Measurements from ENCODE around the gene MRPL18. TPM values are rescaled to one million over a fixed set of nuclear protein-coding genes. Genes with fewer than 3 reads are reported as not detected.

Gene MRPL18
- total and polyA plus RNA-seq, 9 of the 15 experiments (the other 6 are each of a cell fraction or from before 2014, with no cell fraction given), result 149 to 456 (median 196) TPM

- H3K27ac ChIP-seq (ENCODE audit: extremely low read depth, low read depth, low read length), result no peak overlapping the region
- H3K36me3 ChIP-seq (ENCODE audit: control insufficient read depth, insufficient read depth, low read length), result no peaks in the 10 kb centered on the region
- H3K4me2 ChIP-seq (ENCODE audit: insufficient read depth, low read length), result no peak overlapping the region
- ChIA-PET POLR2A (no interaction called here), CTCF (ENCODE audit: low intra/inter-chr PET ratio) (interaction anchor here (0.5 kb wide), 1 partner anchor 12 kb away, joined by 4 read pairs; no protein-coding TSS in a partner anchor)
- no peak overlapping the region for H3K4me3 ChIP-seq
- H3K9me1 ChIP-seq (ENCODE audit: control insufficient read depth, insufficient read depth, low read length), result peaks cover 4% of the 10 kb centered on the region
- no peaks in the 10 kb centered on the region for H3K79me2 ChIP-seq (ENCODE audit: control insufficient read depth, insufficient read depth, low read length)
- no TSS peak for BruUV-seq (replicated peaks)
- 0 out of 2 replicates have a peak, but pooled peaks cover 3% of the 10 kb centered on the region for H4K20me1 ChIP-seq (replicated peaks; ENCODE audit: control insufficient read depth, insufficient read depth, low read length)
- no peaks in the 10 kb centered on the region for H3K9me3 ChIP-seq (replicated peaks; ENCODE audit: control insufficient read depth, insufficient read depth, low read depth, low read length)
- ATAC-seq (no peak), FAIRE-seq (no peak), DNase-seq (ENCODE audit: extremely low read depth in 1 of 4, low spot score in 3 of 4) (no peak)
- H3K27me3 ChIP-seq (ENCODE audit: control insufficient read depth in 2 of 2, insufficient read depth in 2 of 2, low read length in 2 of 2), result peaks cover 80 to 82% of the 10 kb centered on the region in 2 experiments
- WGBS (ENCODE audit: insufficient coverage, low coverage, missing lambda C conversion rate), result 0% methylated on average over 3 of the region's 3 CpGs
- intact Hi-C loops (cut with micrococcal nuclease) (no loop called here), in situ Hi-C loops (cut with MboI) (no loop called here)
- H2AFZ ChIP-seq (ENCODE audit: low read depth, low read length), result no peak overlapping the region
- no peak overlapping the region for H3K9ac ChIP-seq (ENCODE audit: insufficient read depth in 1 of 2, low read depth in 2 of 2, low read length in 2 of 2)
- peaks cover 0 to 8% of the 10 kb centered on the region in 2 experiments; a peak in 2 of 5 replicates for H3K4me1 ChIP-seq (replicated peaks in 1 of 2; ENCODE audit: control insufficient read depth in 2 of 2, insufficient read depth in 2 of 2, low read length in 2 of 2)
- TF ChIP-seq ZNF384 (IDR thresholded peaks at IDR 0.05; ENCODE audit: low read depth, low read length) (no peak), RNF2 (IDR thresholded peaks at IDR 0.05) (no peak), ZNF143 (CRISPR knock-in tag; IDR thresholded peaks at IDR 0.05) (no peak), ZNF140 (CRISPR knock-in tag; IDR thresholded peaks at IDR 0.05) (no peak), MECOM (CRISPR knock-in tag; IDR thresholded peaks at IDR 0.05) (no peak), KLF13 (tag; IDR thresholded peaks at IDR 0.05; ENCODE audit: borderline replicate concordance, low read depth) (no peak), ZNF444 (CRISPR knock-in tag; IDR thresholded peaks at IDR 0.05) (no peak), GTF2A2 (tag; IDR thresholded peaks at IDR 0.05) (no peak), ELF2 (CRISPR knock-in tag; IDR thresholded peaks at IDR 0.05) (no peak), ZBTB9 (CRISPR knock-in tag; IDR thresholded peaks at IDR 0.05) (no peak), ATF1 (CRISPR knock-in tag; IDR thresholded peaks at IDR 0.05) (no peak), ATF1 (tag; IDR thresholded peaks at IDR 0.05) (no peak), PBX2 (CRISPR knock-in tag; IDR thresholded peaks at IDR 0.05; ENCODE audit: low read depth) (no peak), PBX2 (tag; conservative IDR thresholded peaks at IDR 0.05; ENCODE audit: low read depth) (no peak)
- TF ChIP-seq, protein P1, sequence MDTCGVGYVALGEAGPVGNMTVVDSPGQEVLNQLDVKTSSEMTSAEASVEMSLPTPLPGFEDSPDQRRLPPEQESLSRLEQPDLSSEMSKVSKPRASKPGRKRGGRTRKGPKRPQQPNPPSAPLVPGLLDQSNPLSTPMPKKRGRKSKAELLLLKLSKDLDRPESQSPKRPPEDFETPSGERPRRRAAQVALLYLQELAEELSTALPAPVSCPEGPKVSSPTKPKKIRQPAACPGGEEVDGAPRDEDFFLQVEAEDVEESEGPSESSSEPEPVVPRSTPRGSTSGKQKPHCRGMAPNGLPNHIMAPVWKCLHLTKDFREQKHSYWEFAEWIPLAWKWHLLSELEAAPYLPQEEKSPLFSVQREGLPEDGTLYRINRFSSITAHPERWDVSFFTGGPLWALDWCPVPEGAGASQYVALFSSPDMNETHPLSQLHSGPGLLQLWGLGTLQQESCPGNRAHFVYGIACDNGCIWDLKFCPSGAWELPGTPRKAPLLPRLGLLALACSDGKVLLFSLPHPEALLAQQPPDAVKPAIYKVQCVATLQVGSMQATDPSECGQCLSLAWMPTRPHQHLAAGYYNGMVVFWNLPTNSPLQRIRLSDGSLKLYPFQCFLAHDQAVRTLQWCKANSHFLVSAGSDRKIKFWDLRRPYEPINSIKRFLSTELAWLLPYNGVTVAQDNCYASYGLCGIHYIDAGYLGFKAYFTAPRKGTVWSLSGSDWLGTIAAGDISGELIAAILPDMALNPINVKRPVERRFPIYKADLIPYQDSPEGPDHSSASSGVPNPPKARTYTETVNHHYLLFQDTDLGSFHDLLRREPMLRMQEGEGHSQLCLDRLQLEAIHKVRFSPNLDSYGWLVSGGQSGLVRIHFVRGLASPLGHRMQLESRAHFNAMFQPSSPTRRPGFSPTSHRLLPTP (IDR thresholded peaks at IDR 0.05; ENCODE audit: borderline replicate concordance, extremely low read depth, insufficient read length), result no peak
- TF ChIP-seq, protein P2, sequence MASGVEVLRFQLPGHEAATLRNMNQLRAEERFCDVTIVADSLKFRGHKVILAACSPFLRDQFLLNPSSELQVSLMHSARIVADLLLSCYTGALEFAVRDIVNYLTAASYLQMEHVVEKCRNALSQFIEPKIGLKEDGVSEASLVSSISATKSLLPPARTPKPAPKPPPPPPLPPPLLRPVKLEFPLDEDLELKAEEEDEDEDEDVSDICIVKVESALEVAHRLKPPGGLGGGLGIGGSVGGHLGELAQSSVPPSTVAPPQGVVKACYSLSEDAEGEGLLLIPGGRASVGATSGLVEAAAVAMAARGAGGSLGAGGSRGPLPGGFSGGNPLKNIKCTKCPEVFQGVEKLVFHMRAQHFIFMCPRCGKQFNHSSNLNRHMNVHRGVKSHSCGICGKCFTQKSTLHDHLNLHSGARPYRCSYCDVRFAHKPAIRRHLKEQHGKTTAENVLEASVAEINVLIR (CRISPR knock-in tag; IDR thresholded peaks at IDR 0.05), result no peak
Observed at GRCh38 chr6:159823953-159824352, 33.7 kb downstream of the MRPL18 start.

Data from K562 (cell line).